ENCODE results near the gene KIAA1143.

GRCh38 chr3:44761424-44762169, at the start of gene KIAA1143, which contains the start of gene KIF15:
- TF ChIP-seq GTF2F1 (IDR thresholded peaks at IDR 0.05; ENCODE audit: low read depth, low read length) (peak; percentile 56; the same call in 1 of the 2 replicates), MEF2D (tag; conservative IDR thresholded peaks at IDR 0.05; ENCODE audit: low read depth) (0 out of 2 replicates have a peak, but pooled peaks have one; percentile 43), ZSCAN29 (IDR thresholded peaks at IDR 0.05) (peak; percentile 48; the same call in 1 of the 2 replicates), E2F1 (CRISPR knock-in tag; IDR thresholded peaks at IDR 0.05) (peak; percentile 99), SOX6 (IDR thresholded peaks at IDR 0.05) (peak; percentile 88), CTCF (IDR thresholded peaks at IDR 0.05 in 2 of 3, conservative IDR thresholded peaks at IDR 0.05 in 1 of 3; ENCODE audit: insufficient read depth in 2 of 3, low read depth in 1 of 3, low read length in 3 of 3) (peak in 1 of 3 experiments; percentile 44; a peak in 2 of 6 replicates), TBL1XR1 (IDR thresholded peaks at IDR 0.05; ENCODE audit: low read length in 2 of 2) (peak in 1 of 2 experiments; percentile 96; a peak in 2 of 4 replicates), ZNF41 (CRISPR knock-in tag; conservative IDR thresholded peaks at IDR 0.05) (no peak)

Measured in K562 (cell line).